Stimulated activated CD8-positive, alpha-beta memory T cell treated with anti-CD3 and anti-CD28 coated beads, Interleukin-12 subunit alpha, Interleukin-12 subunit beta, amount 100 ng/mL, for 24 hours (primary cell): Measurements from ENCODE around the gene MRPL43.

Experiments used
- DNase-seq: peaks from one replicate; pipeline ENCODE4 v3.0.0-alpha.2; 2020; ENCODE audit errors: extremely low read depth

Gene MRPL43

DNA sequence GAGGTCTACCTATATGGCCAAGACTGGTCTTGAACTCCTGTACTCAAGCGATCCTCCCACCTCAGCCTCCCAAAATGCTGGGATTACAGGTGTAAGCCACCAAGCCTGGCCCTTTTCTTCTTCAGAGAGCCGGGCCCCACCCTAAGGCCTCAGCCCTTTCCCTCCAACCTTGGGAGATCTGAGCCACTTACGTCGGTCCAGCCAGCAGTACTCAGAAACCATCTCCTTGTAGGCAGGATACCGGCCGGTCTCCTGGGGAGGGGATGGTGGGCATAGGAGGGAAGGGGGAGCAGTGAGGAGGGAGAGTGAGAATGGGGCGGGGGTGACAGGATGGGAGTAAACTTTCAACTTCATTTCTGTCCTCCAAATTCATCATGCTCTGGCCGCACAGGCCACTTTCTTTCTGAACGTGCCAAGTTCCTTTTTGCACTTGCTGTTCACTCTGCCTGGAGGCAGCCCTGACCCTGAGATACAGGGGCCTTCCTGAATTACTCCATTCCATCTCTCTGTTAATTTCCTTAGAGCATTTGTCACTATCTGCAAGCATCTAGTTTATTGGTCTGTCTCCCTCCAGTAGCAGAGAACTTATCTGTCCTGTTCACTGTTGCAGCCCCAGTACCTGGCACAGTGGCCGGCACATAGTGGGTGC lies 33.3 kb upstream of the MRPL43 start:
- DNase-seq = no peak

DNA sequence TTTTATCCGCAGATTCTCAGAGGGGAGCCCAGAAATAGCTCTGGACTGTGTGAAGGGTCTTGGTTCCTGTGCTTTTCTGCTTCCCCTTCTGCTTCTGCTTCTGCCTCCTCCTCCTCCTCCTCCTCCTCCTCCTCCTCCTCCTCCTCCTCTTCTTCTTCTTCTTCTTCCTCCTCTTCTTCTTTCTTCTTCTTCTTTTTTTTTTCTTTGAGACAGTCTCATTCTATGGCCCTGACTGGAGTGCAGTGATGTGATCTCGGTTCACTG lies 32.1 kb upstream of the MRPL43 start:
- no peak for DNase-seq

DNA sequence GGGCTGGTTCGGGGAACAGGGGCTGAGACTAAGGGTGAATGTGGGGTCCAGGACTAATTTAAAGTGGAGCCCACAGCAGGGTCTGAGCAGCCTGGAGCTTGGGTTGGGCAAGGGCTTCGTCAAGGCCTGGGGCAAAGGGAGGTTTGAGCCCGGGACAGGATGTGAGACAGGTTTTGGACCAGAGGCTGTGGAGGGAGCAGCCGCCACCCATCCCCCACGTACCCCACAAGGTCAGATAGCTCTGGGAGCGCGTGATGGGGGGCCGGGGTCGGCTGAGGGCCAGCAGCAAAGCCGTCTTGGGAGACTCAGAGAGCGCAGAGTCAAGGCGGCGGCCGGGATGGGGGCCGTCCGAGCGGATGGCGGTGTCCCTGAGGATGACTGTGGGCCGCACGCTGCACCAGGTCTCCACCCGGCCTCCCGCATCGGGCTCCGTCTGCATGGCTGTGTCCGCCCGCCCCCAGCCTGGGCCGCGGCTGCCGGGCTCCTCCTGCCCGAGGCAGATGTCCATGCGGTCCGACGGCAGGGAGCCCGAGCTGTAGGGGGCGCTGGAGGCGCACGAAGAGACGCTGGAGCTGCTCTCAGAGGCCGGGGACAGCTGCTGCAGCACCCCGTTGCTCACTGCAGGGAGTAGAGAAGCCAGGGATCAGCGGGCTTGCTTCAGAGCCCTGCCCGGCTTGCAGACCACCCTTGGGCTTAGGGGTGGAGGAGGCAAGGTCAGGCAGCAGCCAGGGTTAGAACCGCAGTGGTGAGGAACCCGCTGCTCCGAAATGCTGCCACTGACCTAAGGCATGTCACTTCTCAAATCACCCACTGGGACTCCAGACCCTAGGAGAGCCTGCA lies 31.5 kb upstream of the MRPL43 start:
- no peak for DNase-seq

DNA sequence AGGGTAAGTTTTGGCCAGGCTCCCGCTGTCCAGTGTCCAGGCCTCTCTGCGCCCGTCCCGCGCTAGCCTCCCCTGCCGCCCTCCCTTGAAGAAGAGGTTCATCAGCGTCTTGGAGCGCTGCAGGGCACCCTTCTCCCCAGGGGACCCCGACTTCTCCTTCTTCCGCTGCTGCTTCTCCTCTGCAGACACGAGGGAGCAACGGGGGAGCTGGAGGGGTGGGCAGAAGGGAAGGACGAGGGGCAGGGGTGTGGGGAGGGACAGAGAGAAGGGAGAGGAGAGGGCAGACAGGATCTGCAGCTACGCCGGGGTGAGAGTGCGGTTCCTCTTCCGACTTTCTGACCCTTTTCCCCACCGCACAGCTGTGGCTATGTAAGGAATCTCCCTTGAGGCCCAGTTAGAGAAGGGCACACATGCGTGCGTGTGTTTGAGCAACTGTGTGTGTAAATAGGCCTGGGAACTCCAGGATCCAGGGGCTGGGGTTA lies 30.9 kb upstream of the MRPL43 start:
- no peak for DNase-seq

DNA sequence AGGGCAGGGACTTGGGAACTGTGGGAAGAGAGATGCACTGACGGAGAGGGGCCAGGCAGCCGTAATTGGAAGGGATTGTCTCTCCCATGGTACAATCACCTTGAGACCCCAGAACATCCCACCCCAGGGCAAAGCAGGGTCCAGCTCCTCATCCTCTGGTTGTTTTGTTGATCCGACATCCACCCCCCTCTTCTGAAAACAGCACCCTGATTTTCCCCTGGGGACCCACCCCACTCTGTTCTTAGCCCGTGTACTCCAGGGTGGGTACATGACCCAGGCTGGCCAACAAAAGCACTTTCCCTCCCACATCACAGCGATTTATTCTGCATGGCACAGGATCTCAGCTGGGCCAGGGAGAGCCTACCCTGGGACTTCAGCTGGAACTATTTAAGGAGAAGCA lies 29.5 kb upstream of the MRPL43 start:
- DNase-seq = no peak

DNA sequence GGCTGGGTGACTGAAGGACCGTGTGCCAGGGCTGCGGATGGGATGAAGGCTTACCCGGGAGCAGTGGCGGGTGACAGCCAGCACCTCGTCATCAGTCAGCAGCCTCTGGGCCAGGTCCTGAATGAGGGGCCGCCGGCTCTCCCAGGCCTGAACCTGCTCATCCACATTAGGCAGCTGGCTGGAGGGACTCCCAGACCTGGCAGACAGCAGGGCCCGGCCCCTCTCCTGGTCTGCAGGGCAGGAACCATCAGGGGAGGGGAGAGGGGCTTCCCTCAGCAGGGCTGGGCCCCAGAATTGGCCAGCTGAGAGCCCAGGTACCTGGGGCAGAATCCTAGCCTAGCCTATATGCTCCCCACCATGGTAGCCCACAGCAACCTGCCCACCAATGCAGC lies 28.3 kb upstream of the MRPL43 start:
- no peak for DNase-seq

DNA sequence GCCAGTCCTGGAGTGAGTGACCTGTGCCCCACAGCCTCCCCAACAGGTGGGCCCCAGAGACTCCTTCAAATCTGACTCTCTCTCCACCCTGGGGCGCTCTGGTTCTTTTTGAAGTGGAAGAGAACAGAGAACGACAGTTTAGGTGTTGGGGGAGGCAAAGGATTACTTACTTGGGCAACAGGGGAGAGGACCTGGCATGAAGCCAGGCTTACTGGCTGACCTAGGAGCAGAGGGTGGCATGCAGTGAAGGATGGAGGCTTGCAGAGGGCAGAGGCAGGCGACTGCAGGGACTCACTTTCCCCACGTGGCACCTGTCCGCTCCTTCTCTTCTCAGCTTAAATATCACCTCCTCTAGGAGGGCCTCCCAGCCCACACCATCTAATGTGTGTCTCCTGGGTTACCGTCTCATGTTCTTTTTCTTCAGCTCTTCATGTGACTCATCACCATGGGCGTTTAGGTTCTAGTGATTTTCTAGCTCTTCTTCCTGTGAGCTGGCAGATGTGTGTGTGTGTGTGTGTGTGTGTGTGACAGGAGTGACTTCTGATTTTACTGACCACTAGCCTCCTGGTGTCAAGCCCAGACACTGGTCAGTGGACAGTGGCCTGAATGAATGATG lies 27.8 kb upstream of the MRPL43 start:
- no peak for DNase-seq

DNA sequence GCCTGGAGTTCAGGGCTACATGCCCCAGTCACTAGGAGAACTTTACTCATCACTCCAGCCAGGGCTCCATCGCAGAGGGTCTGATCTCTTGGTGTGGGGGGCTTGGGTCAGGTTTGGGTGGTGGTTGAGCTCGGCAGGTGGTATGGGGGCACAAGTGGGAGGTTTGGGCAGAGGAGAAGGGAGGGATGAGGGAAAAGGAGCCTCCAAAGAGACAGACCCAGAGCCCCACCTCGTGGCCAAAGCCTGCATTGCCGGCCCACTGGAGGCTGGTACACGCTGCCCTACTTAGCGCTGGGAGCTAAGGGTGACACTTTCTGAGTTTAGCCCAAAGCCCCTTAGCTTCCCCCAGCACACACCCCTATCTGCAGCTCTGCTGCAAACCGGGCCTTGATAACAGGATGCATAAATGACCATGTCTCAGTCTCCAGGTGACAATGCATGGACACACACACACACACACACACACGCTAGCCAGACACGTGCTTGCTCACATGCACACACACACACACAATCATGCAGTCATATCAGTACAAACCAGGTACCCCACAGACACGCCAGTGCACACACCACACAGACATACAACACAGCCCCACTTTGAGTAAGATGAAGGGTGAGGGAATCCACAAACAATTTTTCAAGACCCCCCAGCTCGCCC lies 27.1 kb upstream of the MRPL43 start:
- DNase-seq = no peak

DNA sequence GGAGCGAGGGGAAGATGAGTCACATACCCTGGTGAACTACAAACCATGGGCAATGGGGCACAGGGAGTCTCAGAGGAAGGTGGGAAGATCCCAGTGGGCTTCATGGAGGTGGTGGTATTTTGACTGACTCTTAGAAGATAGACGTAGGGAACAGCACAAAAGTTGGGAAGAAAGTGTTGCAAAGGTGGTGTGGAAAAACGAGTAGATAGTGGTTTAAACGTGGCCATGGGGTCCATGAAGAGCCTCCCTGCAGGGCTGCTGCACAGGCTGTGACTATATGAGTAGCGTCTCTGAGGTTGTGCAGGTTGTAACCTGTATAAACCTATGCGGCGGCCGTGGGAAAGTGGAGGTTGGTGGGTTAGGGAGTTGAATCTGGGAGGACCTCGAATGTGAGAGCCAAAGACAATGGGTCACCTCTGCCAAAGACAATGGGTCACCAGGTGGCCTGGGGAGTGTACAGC lies 26.1 kb upstream of the MRPL43 start:
- no peak for DNase-seq

DNA sequence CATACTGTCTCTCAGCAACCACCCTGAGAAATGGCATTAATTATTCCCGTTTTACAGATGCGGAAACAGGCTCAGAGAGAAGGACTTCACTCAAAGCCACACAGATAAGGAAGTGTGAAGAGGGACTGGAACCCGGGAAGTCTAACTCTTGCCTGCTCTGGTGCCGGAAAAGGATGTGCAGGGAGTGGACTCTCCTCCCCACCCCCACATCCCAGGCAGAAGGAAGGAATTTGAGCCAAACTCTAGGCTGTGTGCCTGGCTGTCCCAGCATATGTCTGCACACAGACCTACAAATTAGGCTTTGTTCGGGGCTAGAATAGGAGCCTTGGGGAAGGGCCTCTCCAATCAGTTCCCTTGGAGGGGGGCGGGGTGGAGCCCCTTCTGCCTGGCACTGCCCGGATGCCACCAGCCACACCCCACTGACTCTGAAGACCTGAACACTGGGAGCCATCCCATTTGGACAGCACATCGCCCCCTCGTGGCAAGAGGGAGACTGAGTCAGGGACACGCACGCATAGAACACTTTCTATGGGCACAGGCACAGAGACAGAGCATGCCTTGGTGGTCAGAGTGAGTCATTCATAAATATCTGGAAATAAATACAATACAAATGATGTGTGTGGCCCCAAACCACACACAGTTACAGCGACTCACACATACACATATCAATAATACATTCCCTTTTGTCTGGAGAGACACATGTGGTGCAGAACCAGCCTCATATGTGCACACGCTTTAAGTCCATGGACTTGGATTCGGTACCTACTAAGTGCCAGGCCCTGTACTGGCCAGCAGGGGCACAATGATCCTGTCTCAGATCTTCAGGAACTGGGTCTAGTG lies 25.4 kb upstream of the MRPL43 start:
- DNase-seq = no peak

DNA sequence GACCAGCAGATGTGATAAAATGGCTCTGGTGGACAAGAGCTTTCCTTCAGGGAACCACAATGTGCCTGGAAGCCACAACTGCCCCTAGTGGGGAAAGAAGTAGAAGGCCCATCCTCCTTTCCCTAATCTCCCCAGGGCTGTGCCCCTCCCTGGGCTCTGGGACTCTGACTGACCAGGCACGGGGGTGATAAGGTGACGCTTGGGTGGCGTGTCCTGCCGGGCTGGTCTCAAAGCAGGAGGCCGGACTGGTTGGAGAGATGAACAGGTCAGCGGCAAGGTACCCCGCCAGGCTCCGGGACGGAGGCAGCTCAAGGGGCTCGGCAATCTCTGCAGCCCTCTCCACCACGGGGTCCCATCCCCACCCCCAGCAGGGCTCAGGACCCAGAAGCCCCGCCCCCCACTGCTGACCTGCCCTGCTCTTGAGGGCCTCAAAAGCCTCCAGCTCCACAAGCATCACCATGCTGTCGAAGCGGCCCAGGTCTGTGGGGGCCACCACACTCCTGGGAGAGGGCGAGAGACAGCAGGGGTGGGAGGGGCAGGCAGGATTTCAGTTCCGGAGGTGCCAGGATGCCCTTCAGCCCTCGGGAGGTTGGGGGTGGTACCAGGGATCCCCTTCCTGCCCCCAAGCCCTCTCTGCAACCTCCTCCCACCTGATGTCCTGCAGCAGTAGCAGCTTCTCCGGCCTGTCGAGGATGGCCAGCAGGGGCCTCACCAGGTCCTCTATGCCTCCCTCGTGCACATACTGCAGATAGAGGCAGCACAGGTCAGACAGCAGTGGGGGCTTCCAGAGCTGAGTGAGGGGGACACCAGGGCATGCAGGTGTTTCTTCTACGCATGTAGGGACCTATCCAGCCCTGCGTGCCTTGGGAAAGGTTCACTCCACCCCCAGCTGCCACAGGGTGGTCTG lies 24.5 kb upstream of the MRPL43 start:
- no peak for DNase-seq

DNA sequence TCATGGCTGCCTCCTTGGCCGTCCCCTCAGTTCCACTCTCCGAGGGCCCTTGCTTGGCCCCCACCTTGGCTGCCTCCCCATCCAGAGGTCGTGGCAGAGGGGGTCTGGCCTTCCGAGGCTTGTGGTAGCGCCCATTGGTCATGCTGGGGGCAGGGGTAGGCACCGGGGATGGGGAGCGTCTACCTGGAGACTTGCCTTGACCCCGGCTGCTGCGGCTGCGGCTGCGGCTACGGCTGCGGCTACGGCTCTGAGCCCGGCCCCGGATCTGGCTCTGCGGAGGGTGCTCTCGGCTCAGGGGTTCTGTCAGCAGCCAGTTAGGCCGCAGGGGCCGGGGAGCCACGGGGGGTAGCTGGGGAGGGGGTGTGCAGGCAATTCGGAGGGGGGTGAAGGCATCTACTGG lies 23.0 kb upstream of the MRPL43 start:
- no peak for DNase-seq

DNA sequence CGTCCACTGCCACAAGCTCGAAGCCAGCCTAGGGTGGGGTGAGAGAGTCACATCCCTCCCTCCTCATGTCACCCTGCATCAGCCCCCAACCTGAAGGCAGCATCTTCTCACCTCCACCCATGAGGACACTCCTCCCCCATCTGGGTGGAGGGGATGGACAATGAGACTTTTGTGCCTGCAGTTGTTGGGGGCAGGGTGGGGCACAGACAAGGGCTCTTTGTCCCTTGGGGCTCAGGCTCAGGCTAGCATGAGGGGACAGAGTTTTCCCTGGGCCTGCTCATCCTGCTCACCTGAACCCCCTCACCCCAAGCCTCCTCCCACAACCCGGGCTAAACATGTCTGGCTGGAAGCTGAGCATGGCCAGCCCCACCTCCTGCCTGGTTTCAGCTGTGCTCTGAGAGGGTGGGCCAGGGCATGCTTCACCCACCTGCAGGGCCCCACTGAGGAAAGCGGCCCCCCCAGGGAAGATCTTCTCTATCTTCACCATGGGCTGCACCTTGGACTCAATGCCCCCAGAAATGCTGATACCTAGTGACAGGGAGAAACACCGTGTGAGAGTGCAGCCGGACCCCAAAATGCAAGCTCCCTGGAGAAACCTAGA lies 21.6 kb upstream of the MRPL43 start:
- DNase-seq = no peak

DNA sequence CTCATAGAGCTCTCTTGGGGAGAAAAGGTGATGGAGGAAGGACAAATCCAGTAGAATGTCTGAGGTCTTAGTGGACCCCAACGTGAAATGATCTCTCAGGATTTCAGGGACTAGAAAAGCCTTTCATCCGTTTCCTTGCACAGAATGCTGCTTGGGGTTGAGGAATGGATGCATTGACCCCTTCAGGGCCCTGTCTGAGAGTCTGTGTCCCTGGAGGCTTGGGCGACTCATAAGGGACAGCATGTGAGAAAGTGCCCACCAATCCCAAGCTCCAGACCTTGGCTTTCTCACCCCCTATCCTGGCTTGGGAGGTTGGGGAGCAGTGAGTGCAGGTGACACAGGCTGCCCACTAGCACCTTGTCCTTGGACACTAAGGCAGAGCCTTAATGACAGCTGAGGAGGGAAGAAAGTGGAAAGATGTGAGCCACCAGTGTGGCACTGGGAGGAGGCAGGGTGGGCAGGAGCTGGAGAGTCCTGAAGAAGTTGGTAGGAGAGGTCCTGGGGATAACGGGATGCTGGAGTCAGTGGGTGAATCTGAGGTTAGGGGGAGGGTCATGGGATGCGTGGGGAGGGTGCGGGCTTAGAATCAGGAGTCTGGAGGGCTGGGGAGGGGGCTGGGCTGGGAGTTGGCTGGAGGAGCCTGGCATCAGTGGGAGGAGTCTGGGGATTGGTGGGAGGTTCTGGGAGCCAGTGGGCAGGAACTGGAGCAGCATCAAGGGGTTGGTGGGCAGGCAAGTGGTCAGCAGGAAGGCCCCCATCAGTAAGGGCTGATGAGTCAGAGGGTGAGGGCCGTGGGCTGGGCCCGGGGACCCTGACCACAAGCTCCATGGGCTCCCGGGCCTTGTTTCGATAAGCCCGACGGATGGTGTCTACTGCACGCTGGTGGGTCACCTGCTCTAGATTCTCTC lies 20.9 kb upstream of the MRPL43 start:
- DNase-seq = no peak

DNA sequence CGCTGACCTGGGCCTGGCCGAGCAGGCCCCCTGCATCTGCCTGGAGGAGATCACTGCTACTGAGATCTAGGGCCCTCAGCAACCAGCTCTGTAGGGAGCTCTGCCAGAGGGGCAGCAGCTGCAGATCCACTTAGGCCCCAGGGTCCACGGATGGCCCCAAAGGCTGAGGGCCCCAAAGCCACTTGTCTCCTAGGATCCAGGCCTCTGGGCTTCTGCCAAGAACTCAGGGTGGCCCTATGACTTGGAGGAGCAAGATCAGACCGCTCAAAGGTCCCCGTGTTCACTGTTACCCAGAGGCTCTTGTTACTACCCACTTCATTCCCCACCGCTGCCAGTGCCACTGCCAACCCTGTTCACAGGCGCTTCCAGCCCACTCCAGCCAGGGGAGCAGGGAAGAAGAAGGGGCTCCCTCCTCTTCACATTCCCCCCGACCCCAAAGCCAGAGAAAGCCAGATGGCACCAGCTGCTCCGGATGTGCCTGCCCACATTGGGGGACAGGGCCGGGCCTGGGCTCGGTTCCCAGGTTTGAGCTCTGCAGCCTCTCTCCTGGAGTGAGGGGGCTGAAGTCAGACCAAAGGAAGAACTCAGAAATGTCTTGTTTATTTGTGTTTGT lies 19.9 kb upstream of the MRPL43 start:
- DNase-seq = no peak

DNA sequence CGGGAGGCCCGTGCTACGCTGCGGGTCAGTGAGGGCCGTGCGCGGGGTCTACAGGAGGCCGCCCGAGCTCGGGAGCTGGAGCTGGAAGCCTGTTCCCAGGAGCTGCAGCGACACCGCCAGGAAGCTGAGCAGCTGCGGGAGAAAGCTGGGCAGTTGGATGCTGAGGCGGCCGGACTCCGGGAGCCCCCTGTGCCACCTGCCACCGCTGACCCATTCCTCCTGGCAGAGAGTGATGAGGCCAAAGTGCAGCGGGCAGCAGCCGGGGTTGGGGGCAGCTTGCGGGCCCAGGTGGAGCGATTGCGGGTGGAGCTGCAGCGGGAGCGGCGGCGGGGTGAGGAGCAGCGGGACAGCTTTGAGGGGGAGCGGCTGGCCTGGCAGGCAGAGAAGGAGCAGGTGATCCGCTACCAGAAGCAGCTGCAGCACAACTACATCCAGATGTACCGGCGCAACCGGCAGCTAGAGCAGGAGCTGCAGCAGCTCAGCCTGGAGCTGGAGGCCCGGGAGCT lies 19.3 kb upstream of the MRPL43 start:
- DNase-seq = no peak

DNA sequence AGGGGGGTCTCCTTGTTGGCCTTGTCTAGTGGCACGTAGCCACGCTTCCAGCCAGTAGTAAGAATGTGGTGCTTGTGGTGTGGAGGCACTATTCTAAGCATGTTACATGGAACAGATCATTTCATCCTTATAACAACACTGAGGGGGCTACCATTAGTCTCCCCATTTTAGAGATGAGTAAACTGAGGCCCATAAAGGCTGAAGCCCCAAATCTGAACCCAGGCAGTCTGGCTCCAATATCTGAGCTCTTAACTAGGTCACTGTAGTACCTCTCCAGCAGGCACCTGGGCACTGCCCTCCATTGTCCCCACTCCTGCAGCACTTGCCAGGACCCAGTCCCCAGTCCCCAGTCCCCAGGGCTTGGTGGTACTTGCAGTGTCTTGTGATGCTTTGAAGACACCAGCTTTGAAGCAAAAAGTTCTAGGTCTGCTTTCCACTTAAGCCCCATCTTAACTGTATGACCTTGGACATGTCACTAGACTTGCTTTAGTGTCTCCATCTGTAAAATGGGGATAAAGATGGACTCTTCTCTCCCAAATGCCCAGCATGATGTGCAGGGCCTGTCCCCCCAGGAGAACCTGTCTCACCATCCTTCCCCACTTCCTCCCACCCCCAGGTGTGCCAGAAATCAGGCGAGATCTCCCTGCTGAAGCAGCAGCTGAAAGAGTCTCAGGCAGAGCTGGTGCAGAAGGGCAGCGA lies 18.7 kb upstream of the MRPL43 start:
- no peak for DNase-seq

DNA sequence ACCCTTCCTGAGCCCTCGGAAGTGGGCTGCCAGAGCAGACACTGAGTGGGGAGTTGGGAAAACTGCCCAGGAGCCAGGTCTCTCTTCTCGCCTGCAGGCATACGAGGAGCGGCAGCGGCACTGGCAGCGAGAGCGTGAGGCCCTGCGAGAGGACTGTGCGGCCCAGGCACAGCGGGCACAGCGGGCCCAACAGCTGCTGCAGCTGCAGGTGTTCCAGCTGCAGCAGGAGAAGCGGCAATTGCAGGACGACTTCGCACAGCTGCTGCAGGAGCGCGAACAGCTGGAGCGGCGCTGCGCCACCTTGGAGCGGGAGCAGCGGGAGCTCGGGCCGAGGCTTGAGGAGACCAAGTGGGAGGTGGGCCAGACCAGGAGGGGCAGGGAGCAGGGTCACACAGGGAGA lies 18.1 kb upstream of the MRPL43 start:
- DNase-seq = no peak
